HepG2 (cell line): Measurements from ENCODE around the gene PWWP2A. TPM values are rescaled to one million over a fixed set of nuclear protein-coding genes. Genes with fewer than 3 reads are reported as not detected.

Source experiments
- CCDC6 ChIP-seq: sonication (generic); formaldehyde crosslinking; IDR thresholded peaks from 2 replicates; pipeline ENCODE4 v1.8.1; 2022; ENCODE audit warnings: mild to moderate bottlenecking, missing genetic modification reagents, moderate library complexity
- HNF1B ChIP-seq: sonication (generic); formaldehyde crosslinking; IDR thresholded peaks from 2 replicates; pipeline ENCODE4 v1.5.1; 2020; ENCODE audit warnings: mild to moderate bottlenecking, moderate library complexity, missing genetic modification reagents
- JDP2 ChIP-seq: sonication (generic); formaldehyde crosslinking; IDR thresholded peaks from 2 replicates; pipeline ENCODE4 v1.8.1; 2022; ENCODE audit warnings: missing genetic modification reagents, borderline replicate concordance
- KAT2B ChIP-seq: fragments of 150-350 bp; IDR thresholded peaks from 2 replicates; pipeline ENCODE4 v1.6.1; 2014; ENCODE audit warnings: low read depth, low read length, borderline replicate concordance
- MXD3 ChIP-seq: IDR thresholded peaks from 2 replicates; pipeline ENCODE4 v1.6.1; 2016; ENCODE audit warnings: mild to moderate bottlenecking, missing biosample characterization, missing genetic modification reagents
- THAP11 ChIP-seq: IDR thresholded peaks from 2 replicates; pipeline ENCODE4 v1.6.1; 2016; ENCODE audit warnings: missing biosample characterization, missing genetic modification reagents
- ZNF30 ChIP-seq: sonication (generic); formaldehyde crosslinking; IDR thresholded peaks from 2 replicates; pipeline ENCODE4 v1.5.0; 2020; ENCODE audit warnings: mild to moderate bottlenecking, missing genetic modification reagents
- ZNF383 ChIP-seq: sonication (generic); formaldehyde crosslinking; IDR thresholded peaks from 2 replicates; pipeline ENCODE4 v1.4.0; 2020; ENCODE audit warnings: missing genetic modification reagents, mild to moderate bottlenecking, borderline replicate concordance
- ZNF605 ChIP-seq: sonication (generic); formaldehyde crosslinking; IDR thresholded peaks from 2 replicates; pipeline ENCODE4 v1.8.0; 2022; ENCODE audit warnings: mild to moderate bottlenecking, missing genetic modification reagents
- ZNF646 ChIP-seq: sonication (generic); formaldehyde crosslinking; IDR thresholded peaks from 2 replicates; pipeline ENCODE4 v1.9.0; 2021; ENCODE audit warnings: mild to moderate bottlenecking, missing genetic modification reagents
- ZNF710 ChIP-seq: sonication (generic); formaldehyde crosslinking; IDR thresholded peaks from 2 replicates; pipeline ENCODE4 v1.5.0; 2020; ENCODE audit warnings: mild to moderate bottlenecking, missing genetic modification reagents, borderline replicate concordance
- ZNF879 ChIP-seq: sonication (generic); formaldehyde crosslinking; IDR thresholded peaks from 2 replicates; pipeline ENCODE4 v1.8.1; 2023; ENCODE audit warnings: missing genetic modification reagents
- polyA plus RNA-seq, 8 experiments: library from polyadenylated mRNA; depleted of rRNA in 3 of 8; stranded (reverse) in 7 of 8; unstranded in 1 of 8; fragments of >200 nt; fragmentation: Illumina TruSeq in 4 of 8; extraction: Trizol in 4 of 8; gene quantifications; 2 replicates each; pipeline versions ENCODE4 v1.2.1 to v1.2.3, GENCODE V29; 2011 to 2016; ENCODE audit warnings: low read depth in 4 of 8, missing spikeins in 1 of 8, mixed read lengths in 1 of 8; ENCODE audit not compliant: insufficient read depth in 1 of 8
- total RNA-seq, 5 experiments: library from RNA; depleted of rRNA; stranded (reverse); fragments of >200 nt; fragmentation: Illumina TruSeq; extraction: Trizol; gene quantifications; 2 replicates each; pipeline ENCODE4 v1.2.3, GENCODE V29; 2016; ENCODE audit warnings: low read depth in 1 of 5

The PWWP2A gene
- total and polyA plus RNA-seq, 2 of the 13 experiments (the other 11 are each of a cell fraction or from before 2014, with no cell fraction given) = 7.3 to 16.9 TPM

GRCh38 chr5:160165137-160166068 lies 46.2 kb upstream of the PWWP2A start (continued):
- no peak for TF ChIP-seq ZNF646 (CRISPR knock-in tag)
- TF ChIP-seq THAP11 = no peak; the same call in 1 of the 2 replicates
- TF ChIP-seq CCDC6 (CRISPR knock-in tag) = no peak
- TF ChIP-seq HNF1B = no peak
- no peak for TF ChIP-seq ZNF383 (CRISPR knock-in tag)
- TF ChIP-seq ZNF710 (CRISPR knock-in tag) = no peak
- TF ChIP-seq ZNF605 (CRISPR knock-in tag) = no peak
- TF ChIP-seq ZNF879 (CRISPR knock-in tag) = no peak
- no peak for TF ChIP-seq MXD3 (CRISPR knock-in tag)
- no peak for TF ChIP-seq ZNF30 (CRISPR knock-in tag)
- no peak for TF ChIP-seq JDP2 (CRISPR knock-in tag)
- no peak for TF ChIP-seq KAT2B
